Measurements from ENCODE around the gene CNDP1.

Gene CNDP1

GRCh38 chr18:74625157-74625556 lies 90.9 kb downstream of the CNDP1 start:
- DNase-seq (ENCODE audit: low read depth, low spot score), result no peak

- DNase-seq (ENCODE audit: low read depth, low spot score), result no peak
Observed at GRCh38 chr18:74626049-74626874, 92.0 kb downstream of the CNDP1 start.

GRCh38 chr18:74630804-74631203 lies 96.5 kb downstream of the CNDP1 start:
- no peak for DNase-seq (ENCODE audit: low read depth, low spot score)

GRCh38 chr18:74631212-74631611 lies 96.9 kb downstream of the CNDP1 start:
- no peak for DNase-seq (ENCODE audit: low read depth, low spot score)

GRCh38 chr18:74631623-74632350 lies 97.5 kb downstream of the CNDP1 start:
- no peak for DNase-seq (ENCODE audit: low read depth, low spot score)

GRCh38 chr18:74632351-74632679 lies 98.0 kb downstream of the CNDP1 start:
- no peak for DNase-seq (ENCODE audit: low read depth, low spot score)

GRCh38 chr18:74632856-74633255 lies 98.6 kb downstream of the CNDP1 start:
- no peak for DNase-seq (ENCODE audit: low read depth, low spot score)

- DNase-seq (ENCODE audit: low read depth, low spot score), result no peak
Observed at GRCh38 chr18:74633652-74634352, 99.5 kb downstream of the CNDP1 start.

GRCh38 chr18:74635224-74635975 lies 101.1 kb downstream of the CNDP1 start:
- DNase-seq (ENCODE audit: low read depth, low spot score), result no peak
